NCI-H2196 treated with DMSO at 0.1 percent for 48 hours (cell line): ENCODE data around the gene MMUT.
A peak's percentile ranks its signal among the peaks of the same experiment; 100 is the strongest.
"Not testable (repeated sequence)": the region's sequence is repeated elsewhere in the genome, so short reads cannot be mapped to it uniquely, and the experiment has no call there.

Experiments used
- DNase-seq: peaks from one replicate; lab custom pipeline; 2025; ENCODE audit not compliant: unreplicated experiment; lab: John Stamatoyannopoulos, UW

Gene MMUT

GRCh38 chr6:49462927-49463611, at the start of gene MMUT, which contains the start of gene CENPQ:
Gene MMUT (minus strand): TSS chr6:49463253. CDS start chr6:49459466, 3,787 bp downstream.
Gene CENPQ (plus strand): TSS chr6:49463370. CDS start chr6:49470177, 6,807 bp downstream.
- DNase-seq = peak; percentile 93

GRCh38 chr6:49509342-49509741, 46.3 kb upstream of the MMUT start:
- no peak for DNase-seq

- no peak for DNase-seq
These were observed 43.6 kb upstream of the MMUT start for GRCh38 chr6:49506569-49507111.

GRCh38 chr6:49504666-49505065, 41.6 kb upstream of the MMUT start:
- DNase-seq = no peak

GRCh38 chr6:49499623-49500022, 36.6 kb upstream of the MMUT start, which contains the start of gene GLYATL3:
Gene GLYATL3 (plus strand): TSS chr6:49499923. CDS start chr6:49511991, 12,068 bp downstream.
- DNase-seq = no peak

- DNase-seq = no peak
These were observed 36.1 kb upstream of the MMUT start for GRCh38 chr6:49499126-49499525.

- DNase-seq = peak; percentile 53
These were observed 34.3 kb upstream of the MMUT start for GRCh38 chr6:49497304-49497703.

- DNase-seq = no peak
These were observed 27.6 kb upstream of the MMUT start for GRCh38 chr6:49490633-49491032.

- not testable (repeated sequence) for DNase-seq
These were observed 20.3 kb upstream of the MMUT start for GRCh38 chr6:49483380-49483779.

GRCh38 chr6:49481846-49482245, 18.8 kb upstream of the MMUT start:
- not testable (repeated sequence) for DNase-seq

GRCh38 chr6:49479308-49479970, 16.4 kb upstream of the MMUT start:
- DNase-seq = no peak

- not testable (repeated sequence) for DNase-seq
These were observed 13.5 kb upstream of the MMUT start for GRCh38 chr6:49476564-49476963.

- DNase-seq = no peak
These were observed 5.0 kb upstream of the MMUT start for GRCh38 chr6:49468042-49468441.

GRCh38 chr6:49464691-49465090, 1.6 kb upstream of the MMUT start:
- DNase-seq = no peak

- DNase-seq = no peak
These were observed 537 bp upstream of the MMUT start for GRCh38 chr6:49463612-49463967.

GRCh38 chr6:49462599-49462926, 490 bp downstream of the MMUT start:
- DNase-seq = no peak

GRCh38 chr6:49462071-49462470, 982 bp downstream of the MMUT start:
- DNase-seq = no peak

GRCh38 chr6:49457771-49458170, 5.3 kb downstream of the MMUT start:
- no peak for DNase-seq

GRCh38 chr6:49454787-49455709, 8.0 kb downstream of the MMUT start:
- no peak for DNase-seq

- DNase-seq = no peak
These were observed 9.8 kb downstream of the MMUT start for GRCh38 chr6:49453221-49453620.

GRCh38 chr6:49430866-49431265, 32.2 kb downstream of the MMUT start:
- no peak for DNase-seq
